H1 (cell line): ENCODE measurements around the gene MYO1D. TPM values are rescaled to one million over a fixed set of nuclear protein-coding genes. Genes with fewer than 3 reads are reported as not detected.

ENCODE experiments used
- HDAC2 ChIP-seq, 2 experiments: fragments of 300-600 bp in 1 of 2; sonication (generic) in 1 of 2; IDR thresholded peaks; 2 replicates each; pipeline ENCODE4 v1.6.1; 2011 to 2012; ENCODE audit warnings: low read depth in 2 of 2, low read length in 2 of 2, mild to moderate bottlenecking in 2 of 2, moderate library complexity in 2 of 2, borderline replicate concordance in 1 of 2, inconsistent platforms in 1 of 2
- MAX ChIP-seq: IDR thresholded peaks from 2 replicates; pipeline ENCODE4 v1.6.1; 2012; ENCODE audit warnings: inconsistent platforms
- RNF2 ChIP-seq: fragments of 200-900, 300-1000 bp; sonication (generic); IDR thresholded peaks from 2 replicates; pipeline ENCODE4 v1.7.1; 2016; ENCODE audit warnings: borderline replicate concordance, low read depth, mild to moderate bottlenecking, antibody characterized with exemption, low read length; ENCODE audit not compliant: poor library complexity, severe bottlenecking; ENCODE audit errors: missing control alignments
- TAF1 ChIP-seq: IDR thresholded peaks from 2 replicates; pipeline ENCODE4 v1.6.1; 2011; ENCODE audit warnings: mild to moderate bottlenecking, low read depth, low read length
- TCF12 ChIP-seq: IDR thresholded peaks from 2 replicates; pipeline ENCODE4 v1.6.1; 2011; ENCODE audit warnings: low read depth, mild to moderate bottlenecking, low read length
- polyA plus RNA-seq, 7 experiments: library from polyadenylated mRNA; depleted of rRNA in 3 of 7; stranded (reverse) in 5 of 7; unstranded in 2 of 7; fragments of >200 nt in 5 of 7; fragments of 200-250 nt in 2 of 7; gene quantifications; 1 replicate in 5 of 7; 2 replicates in 1 of 7; 4 replicates in 1 of 7; pipeline versions ENCODE4 v1.2.1 to v1.2.3, GENCODE V29; 2011 to 2013; ENCODE audit warnings: missing spikeins in 2 of 7, mixed read lengths in 2 of 7
- total RNA-seq: library from RNA; stranded (reverse); fragmentation: NEBNext Ultra II Directional; extraction: Animal tissue kit (Norgen Biotek cat#: 25700); gene quantifications from 2 replicates; pipeline ENCODE4 v1.2.1, GENCODE V29; 2021
- TF ChIP-seq, protein P1 (sequence below): fragments of 300-600 bp; sonication (generic); IDR thresholded peaks from 2 replicates; pipeline ENCODE4 v1.7.1; 2012; ENCODE audit warnings: low read length, moderate library complexity, mild to moderate bottlenecking, inconsistent platforms; ENCODE audit not compliant: insufficient replicate concordance

The MYO1D gene
- total and polyA plus RNA-seq, 2 of the 8 experiments (the other 6 are each of a cell fraction or from before 2014, with no cell fraction given): 6.5 to 25.4 TPM

DNA sequence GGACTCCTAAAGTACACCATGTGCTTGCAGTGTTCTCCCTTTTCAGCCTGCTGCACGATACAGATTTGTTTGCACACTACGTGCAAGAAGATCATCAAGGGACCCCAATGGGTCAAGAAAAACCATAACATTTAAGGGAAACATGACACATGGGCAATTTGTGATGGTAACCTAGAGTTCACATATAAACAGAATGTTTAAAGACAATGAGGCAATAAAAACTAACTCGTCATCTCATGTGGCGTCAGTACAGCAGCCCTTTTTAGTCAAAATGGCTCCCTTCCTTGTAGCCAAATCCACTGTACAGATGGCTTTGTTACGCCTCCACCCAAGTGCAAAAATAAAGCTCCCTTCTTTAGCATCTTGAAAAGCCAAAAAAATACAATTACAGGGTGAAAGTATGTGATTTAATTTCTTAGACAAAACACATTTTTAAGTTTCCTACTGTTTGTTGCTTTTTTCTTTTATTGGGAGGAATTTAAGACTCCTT is 216.4 kb downstream of the MYO1D start (continued):
- no peak for TF ChIP-seq MAX
- TF ChIP-seq RNF2: no peak
- TF ChIP-seq TCF12: no peak
- no peak for TF ChIP-seq HDAC2 (IDR thresholded peaks at IDR 0.05; ENCODE audit: borderline replicate concordance in 1 of 2, low read depth in 2 of 2, low read length in 2 of 2)
- TF ChIP-seq TAF1: no peak
- TF ChIP-seq, protein P1, sequence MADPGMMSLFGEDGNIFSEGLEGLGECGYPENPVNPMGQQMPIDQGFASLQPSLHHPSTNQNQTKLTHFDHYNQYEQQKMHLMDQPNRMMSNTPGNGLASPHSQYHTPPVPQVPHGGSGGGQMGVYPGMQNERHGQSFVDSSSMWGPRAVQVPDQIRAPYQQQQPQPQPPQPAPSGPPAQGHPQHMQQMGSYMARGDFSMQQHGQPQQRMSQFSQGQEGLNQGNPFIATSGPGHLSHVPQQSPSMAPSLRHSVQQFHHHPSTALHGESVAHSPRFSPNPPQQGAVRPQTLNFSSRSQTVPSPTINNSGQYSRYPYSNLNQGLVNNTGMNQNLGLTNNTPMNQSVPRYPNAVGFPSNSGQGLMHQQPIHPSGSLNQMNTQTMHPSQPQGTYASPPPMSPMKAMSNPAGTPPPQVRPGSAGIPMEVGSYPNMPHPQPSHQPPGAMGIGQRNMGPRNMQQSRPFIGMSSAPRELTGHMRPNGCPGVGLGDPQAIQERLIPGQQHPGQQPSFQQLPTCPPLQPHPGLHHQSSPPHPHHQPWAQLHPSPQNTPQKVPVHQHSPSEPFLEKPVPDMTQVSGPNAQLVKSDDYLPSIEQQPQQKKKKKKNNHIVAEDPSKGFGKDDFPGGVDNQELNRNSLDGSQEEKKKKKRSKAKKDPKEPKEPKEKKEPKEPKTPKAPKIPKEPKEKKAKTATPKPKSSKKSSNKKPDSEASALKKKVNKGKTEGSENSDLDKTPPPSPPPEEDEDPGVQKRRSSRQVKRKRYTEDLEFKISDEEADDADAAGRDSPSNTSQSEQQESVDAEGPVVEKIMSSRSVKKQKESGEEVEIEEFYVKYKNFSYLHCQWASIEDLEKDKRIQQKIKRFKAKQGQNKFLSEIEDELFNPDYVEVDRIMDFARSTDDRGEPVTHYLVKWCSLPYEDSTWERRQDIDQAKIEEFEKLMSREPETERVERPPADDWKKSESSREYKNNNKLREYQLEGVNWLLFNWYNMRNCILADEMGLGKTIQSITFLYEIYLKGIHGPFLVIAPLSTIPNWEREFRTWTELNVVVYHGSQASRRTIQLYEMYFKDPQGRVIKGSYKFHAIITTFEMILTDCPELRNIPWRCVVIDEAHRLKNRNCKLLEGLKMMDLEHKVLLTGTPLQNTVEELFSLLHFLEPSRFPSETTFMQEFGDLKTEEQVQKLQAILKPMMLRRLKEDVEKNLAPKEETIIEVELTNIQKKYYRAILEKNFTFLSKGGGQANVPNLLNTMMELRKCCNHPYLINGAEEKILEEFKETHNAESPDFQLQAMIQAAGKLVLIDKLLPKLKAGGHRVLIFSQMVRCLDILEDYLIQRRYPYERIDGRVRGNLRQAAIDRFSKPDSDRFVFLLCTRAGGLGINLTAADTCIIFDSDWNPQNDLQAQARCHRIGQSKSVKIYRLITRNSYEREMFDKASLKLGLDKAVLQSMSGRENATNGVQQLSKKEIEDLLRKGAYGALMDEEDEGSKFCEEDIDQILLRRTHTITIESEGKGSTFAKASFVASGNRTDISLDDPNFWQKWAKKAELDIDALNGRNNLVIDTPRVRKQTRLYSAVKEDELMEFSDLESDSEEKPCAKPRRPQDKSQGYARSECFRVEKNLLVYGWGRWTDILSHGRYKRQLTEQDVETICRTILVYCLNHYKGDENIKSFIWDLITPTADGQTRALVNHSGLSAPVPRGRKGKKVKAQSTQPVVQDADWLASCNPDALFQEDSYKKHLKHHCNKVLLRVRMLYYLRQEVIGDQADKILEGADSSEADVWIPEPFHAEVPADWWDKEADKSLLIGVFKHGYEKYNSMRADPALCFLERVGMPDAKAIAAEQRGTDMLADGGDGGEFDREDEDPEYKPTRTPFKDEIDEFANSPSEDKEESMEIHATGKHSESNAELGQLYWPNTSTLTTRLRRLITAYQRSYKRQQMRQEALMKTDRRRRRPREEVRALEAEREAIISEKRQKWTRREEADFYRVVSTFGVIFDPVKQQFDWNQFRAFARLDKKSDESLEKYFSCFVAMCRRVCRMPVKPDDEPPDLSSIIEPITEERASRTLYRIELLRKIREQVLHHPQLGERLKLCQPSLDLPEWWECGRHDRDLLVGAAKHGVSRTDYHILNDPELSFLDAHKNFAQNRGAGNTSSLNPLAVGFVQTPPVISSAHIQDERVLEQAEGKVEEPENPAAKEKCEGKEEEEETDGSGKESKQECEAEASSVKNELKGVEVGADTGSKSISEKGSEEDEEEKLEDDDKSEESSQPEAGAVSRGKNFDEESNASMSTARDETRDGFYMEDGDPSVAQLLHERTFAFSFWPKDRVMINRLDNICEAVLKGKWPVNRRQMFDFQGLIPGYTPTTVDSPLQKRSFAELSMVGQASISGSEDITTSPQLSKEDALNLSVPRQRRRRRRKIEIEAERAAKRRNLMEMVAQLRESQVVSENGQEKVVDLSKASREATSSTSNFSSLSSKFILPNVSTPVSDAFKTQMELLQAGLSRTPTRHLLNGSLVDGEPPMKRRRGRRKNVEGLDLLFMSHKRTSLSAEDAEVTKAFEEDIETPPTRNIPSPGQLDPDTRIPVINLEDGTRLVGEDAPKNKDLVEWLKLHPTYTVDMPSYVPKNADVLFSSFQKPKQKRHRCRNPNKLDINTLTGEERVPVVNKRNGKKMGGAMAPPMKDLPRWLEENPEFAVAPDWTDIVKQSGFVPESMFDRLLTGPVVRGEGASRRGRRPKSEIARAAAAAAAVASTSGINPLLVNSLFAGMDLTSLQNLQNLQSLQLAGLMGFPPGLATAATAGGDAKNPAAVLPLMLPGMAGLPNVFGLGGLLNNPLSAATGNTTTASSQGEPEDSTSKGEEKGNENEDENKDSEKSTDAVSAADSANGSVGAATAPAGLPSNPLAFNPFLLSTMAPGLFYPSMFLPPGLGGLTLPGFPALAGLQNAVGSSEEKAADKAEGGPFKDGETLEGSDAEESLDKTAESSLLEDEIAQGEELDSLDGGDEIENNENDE: no peak
- TF ChIP-seq, all 59 proteins: peak for 0
